ENCODE data around the gene CSDE1.

GRCh38 chr1:114746450-114747121 is 11.2 kb downstream of the CSDE1 start:
- no peak for TF ChIP-seq CTCF (IDR thresholded peaks at IDR 0.05)
- no peak for TF ChIP-seq POLR2AphosphoS5 (IDR thresholded peaks at IDR 0.05; ENCODE audit: low read depth, low read length)
- TF ChIP-seq SMC3 (IDR thresholded peaks at IDR 0.05; ENCODE audit: low read depth, low read length) = no peak
- TF ChIP-seq SIN3A (IDR thresholded peaks at IDR 0.05; ENCODE audit: borderline replicate concordance, low read depth, low read length) = no peak
- no peak for TF ChIP-seq EP300 (IDR thresholded peaks at IDR 0.05; ENCODE audit: borderline replicate concordance in 1 of 2, low read depth in 1 of 2, low read length in 1 of 2)
- no peak for TF ChIP-seq YY1 (IDR thresholded peaks at IDR 0.05; ENCODE audit: low read depth)

Measured in SK-N-SH (cell line).